ENCODE measurements around the gene L1TD1.
"Not testable (repeated sequence)": the region's sequence is repeated elsewhere in the genome, so short reads cannot be mapped to it uniquely, and the experiment has no call there.

The L1TD1 gene

DNA sequence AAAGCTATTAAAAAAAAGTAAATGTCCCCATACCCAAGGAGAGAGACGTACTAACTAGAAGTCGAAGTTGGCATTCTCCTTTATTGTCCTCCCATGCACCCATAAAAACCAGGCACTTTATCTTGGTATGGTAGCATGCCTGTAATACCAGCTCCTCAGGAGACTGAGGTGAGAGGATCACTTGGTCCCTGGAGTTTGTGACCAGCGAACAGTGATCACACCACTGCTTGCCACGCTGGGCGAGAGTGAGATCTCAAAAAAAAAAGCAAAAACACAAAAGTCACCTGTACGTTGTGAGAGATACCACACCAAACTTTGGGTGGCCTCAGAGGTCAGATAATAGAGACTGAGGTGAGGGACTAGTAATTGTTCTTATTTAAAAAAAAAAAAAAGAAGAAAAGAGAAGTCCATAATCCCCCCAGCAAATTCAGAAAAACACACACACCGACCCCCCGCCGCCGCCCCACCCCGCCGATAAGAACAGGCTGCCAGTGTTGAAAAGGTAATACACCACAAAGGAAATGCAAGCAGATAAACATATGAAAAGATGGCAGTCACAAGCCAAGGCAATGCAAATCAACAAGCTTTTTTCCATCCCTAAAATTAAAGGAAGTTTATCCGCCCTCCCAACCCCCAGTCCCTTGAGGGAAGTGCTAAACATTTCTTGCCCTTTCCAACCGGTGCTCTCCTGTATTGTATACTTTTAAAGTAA is 3.6 kb downstream of the L1TD1 start:
- no peak for DNase-seq (ENCODE audit: low read depth in 2 of 2)

DNA sequence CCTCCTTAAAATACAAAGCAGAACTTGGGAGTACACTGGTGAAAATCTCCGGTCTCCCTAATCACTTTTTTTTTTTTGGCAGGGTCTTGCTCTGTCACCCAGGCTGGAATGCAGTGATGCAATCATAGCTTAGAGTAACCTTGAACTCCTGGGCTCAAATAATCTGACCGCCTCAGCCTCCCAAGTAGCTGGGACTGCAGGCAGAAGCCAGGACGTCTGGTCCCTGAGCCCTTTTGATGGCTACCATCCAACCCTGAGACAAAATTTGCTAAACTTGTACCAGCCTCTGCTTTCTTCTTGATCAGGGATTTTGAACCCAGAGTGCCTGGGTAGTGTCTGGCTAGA is 4.1 kb downstream of the L1TD1 start:
- DNase-seq (ENCODE audit: low read depth in 2 of 2): no peak

DNA sequence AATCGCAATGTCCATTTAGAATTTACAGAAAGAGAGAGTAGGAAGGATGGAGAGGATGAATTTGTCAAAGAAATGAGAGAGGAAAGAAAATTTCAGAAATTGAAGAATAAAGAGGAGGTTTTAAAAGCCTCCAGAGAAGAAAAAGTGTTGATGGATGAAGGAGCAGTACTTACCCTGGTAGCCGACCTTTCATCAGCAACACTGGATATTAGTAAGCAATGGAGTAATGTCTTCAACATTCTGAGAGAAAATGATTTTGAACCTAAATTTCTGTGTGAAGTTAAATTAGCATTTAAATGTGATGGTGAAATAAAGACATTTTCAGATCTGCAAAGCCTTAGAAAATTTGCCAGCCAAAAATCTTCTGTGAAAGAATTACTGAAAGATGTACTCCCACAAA is 12.5 kb downstream of the L1TD1 start:
- DNase-seq (ENCODE audit: low read depth in 2 of 2): no peak

DNA sequence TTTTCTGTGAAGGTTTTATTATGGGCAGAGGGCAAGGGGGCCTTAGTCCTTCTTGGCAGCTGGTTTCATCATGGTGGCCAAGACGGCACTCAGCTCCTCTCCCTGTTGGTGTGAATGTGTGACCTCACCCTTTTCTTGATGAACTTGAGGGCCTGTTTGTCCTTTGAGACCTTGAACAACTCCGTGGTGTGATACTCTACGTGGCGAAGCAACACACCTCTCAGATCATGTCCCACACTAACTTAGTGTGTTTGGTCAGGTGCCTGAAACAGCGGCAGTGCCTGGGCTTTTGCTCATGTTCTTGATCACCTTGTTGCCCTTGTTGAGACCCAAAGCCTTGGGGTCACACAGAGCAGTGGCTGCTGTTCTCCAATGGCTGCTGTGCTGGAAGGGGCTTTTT is 13.4 kb downstream of the L1TD1 start:
- DNase-seq (ENCODE audit: low read depth in 2 of 2): no peak

- DNase-seq (ENCODE audit: low read depth in 2 of 2): no peak
These were observed 14.3 kb downstream of the L1TD1 start for GRCh38 chr1:62208970-62209369.

GRCh38 chr1:62209931-62210595 is 15.4 kb downstream of the L1TD1 start:
- DNase-seq (ENCODE audit: low read depth in 2 of 2): no peak

DNA sequence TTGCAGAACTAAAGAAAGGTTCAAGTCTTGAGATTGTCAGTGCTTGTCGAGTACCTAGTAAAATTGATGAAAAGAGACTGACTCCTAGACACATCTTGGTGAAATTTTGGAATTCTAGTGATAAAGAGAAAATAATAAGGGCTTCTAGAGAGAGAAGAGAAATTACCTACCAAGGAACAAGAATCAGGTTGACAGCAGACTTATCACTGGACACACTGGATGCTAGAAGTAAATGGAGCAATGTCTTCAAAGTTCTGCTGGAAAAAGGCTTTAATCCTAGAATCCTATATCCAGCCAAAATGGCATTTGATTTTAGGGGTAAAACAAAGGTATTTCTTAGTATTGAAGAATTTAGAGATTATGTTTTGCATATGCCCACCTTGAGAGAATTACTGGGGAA is 16.3 kb downstream of the L1TD1 start:
- no peak for DNase-seq (ENCODE audit: low read depth in 2 of 2)

GRCh38 chr1:62212411-62212810 is 17.8 kb downstream of the L1TD1 start:
- DNase-seq (ENCODE audit: low read depth in 2 of 2): no peak

- no peak for DNase-seq (ENCODE audit: low read depth in 2 of 2)
These were observed 18.6 kb downstream of the L1TD1 start for GRCh38 chr1:62213075-62213914.

- DNase-seq (ENCODE audit: low read depth in 2 of 2): no peak
These were observed 24.0 kb downstream of the L1TD1 start for GRCh38 chr1:62218604-62219003.

DNA sequence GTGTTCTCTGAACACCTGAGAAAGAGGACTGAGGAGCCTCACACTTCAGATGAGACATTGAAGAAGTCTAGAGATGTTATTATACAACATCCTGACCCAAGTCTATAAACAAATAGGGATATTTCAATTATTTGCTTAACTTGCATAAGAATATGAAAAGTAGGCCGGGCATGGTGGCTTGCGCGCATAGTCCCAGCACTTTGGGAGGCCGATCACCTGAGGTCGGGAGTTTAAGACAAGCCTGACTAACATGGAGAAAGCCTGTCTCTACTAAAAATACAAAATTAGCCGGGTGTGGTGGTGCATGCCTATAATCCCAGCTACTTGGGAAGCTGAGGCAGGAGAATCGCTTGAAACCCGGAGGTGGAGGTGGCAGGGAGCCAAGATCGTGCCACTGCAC is 25.8 kb downstream of the L1TD1 start:
- DNase-seq (ENCODE audit: low read depth in 2 of 2): not testable (repeated sequence)

DNA sequence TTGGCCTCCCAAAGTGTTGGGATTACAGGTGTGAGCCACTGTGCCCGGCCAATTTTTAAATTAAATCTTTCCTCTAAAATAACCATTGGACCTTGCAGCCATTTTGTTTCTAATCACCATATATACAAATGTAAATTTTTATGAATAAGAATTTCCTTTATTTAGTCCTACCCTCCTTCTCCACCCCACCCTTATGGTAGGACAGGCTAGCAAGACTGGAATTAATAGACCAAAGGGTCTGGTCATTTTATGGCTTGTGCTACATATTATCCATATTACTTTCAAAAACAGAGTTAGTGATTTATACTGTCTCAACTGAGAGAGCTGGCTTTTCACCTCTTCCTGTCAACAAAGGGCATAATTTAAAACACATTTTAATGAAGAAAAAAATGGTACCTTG is 26.5 kb downstream of the L1TD1 start:
- no peak for DNase-seq (ENCODE audit: low read depth in 2 of 2)

DNA sequence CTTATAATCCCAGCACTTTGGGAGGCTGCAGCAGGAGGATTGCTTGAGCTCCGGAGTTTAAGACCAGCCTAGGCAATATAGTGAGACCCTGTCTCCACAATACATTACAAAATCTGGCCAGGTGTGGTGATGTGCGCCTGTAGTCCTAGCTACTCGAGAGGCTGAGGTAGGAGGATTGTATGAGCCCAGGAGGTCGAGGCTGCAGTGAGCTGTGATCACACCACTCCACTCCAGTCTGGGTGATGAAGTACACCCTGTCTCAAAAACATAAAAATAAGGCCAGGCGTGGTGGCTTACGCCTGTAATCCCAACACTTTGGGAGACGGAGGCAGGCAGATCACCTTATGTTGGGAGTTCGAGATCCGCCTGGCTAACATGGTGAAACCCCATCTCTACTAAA is 27.7 kb downstream of the L1TD1 start:
- no peak for DNase-seq (ENCODE audit: low read depth in 2 of 2)

DNA sequence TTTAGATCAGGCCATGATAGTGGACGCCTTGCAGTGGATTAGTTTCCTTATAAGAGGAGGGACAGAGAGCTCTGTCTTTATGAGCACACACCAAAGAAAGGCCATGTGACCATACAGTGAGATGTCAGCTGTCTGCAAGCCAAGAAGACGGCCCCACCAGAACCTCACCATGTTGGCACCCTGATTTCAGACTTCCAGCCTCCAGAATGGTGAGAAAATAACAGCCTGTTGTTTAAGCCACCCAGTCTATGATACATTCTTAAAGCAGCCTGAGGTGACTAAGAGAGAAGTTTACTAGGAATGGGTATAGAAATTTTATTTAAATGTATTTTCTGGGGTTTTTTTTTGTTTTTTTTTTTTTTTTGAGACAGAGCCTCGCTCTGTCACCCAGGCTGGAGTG is 29.5 kb downstream of the L1TD1 start:
- DNase-seq (ENCODE audit: low read depth in 2 of 2): no peak

- DNase-seq (ENCODE audit: low read depth in 2 of 2): no peak
These were observed 32.8 kb downstream of the L1TD1 start for GRCh38 chr1:62227496-62227895.

GRCh38 chr1:62228136-62228882 is 33.7 kb downstream of the L1TD1 start:
- no peak for DNase-seq (ENCODE audit: low read depth in 2 of 2)

- no peak for DNase-seq (ENCODE audit: low read depth in 2 of 2)
These were observed 34.2 kb downstream of the L1TD1 start for GRCh38 chr1:62228883-62229187.

GRCh38 chr1:62229468-62229867 is 34.8 kb downstream of the L1TD1 start:
- no peak for DNase-seq (ENCODE audit: low read depth in 2 of 2)

GRCh38 chr1:62229932-62230331 is 35.3 kb downstream of the L1TD1 start:
- no peak for DNase-seq (ENCODE audit: low read depth in 2 of 2)

DNA sequence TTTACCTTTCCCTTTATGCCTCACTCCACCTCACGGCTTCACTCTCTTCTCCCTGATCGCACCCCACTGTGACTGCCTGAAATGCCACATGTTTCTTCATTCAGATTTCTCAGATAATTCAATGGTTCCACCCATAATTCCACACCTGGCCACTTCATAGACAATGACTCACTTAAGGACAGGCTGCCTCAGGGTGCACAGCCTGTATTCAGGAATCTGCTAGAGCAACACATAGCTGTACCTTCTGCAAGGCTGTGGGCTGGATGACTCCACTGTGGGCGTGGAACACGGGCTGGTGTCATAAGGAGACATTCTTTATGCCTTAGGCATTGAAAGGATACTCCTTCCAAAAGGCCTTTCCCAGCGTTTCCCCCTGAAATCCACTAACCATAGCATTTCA is 36.1 kb downstream of the L1TD1 start:
- no peak for DNase-seq (ENCODE audit: low read depth in 2 of 2)

DNA sequence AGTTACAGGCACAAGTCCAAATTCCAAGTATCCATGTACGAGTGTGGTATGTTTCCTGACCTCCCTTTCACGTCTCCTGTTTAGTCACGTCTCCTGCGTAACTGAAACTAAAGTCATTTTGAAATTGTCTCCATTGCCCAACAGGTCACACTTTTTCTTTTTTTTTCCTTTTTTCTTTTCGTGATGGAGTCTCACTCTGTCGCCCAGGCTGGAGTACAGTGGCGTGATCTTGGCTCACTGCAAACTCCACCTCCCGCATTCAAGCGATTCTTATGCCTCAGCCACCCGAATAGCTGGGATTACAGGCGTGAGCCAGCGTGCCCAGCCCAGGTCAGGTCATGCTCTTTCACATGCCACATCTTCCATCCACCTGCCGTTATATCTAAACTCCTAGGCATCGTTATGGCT is 38.2 kb downstream of the L1TD1 start:
- DNase-seq (ENCODE audit: low read depth in 2 of 2): no peak

- no peak for DNase-seq (ENCODE audit: low read depth in 2 of 2)
These were observed 39.3 kb downstream of the L1TD1 start for GRCh38 chr1:62233926-62234450.
